Progenitor cell of endocrine pancreas (in vitro differentiated cells): ENCODE measurements around the gene FAH. TPM values are rescaled to one million over a fixed set of nuclear protein-coding genes. Genes with fewer than 3 reads are reported as not detected.

ENCODE experiments used
- DNase-seq: peaks from one replicate; pipeline ENCODE4 v3.0.0; 2021; ENCODE audit warnings: low spot score; ENCODE audit not compliant: unreplicated experiment
- H3K27ac Mint-ChIP-seq: 2 replicates; pipeline ENCODE4 v1.8.0; 2021; ENCODE audit warnings: mild to moderate bottlenecking, moderate library complexity, mixed read lengths
- H3K27me3 Mint-ChIP-seq: 2 replicates; pipeline ENCODE4 v1.8.0; 2021; ENCODE audit warnings: mixed read lengths
- H3K36me3 Mint-ChIP-seq: 2 replicates; pipeline ENCODE4 v1.8.0; 2022; ENCODE audit warnings: mixed read lengths; ENCODE audit not compliant: insufficient read depth
- H3K4me1 Mint-ChIP-seq: 2 replicates; pipeline ENCODE4 v1.8.0; 2021; ENCODE audit warnings: low read depth, mixed read lengths
- H3K4me3 Mint-ChIP-seq: 2 replicates; pipeline ENCODE4 v1.8.0; 2021; ENCODE audit warnings: low read depth, mild to moderate bottlenecking, moderate library complexity, mixed read lengths
- H3K9me3 Mint-ChIP-seq: 2 replicates; pipeline ENCODE4 v1.8.0; 2021; ENCODE audit warnings: low read depth, mixed read lengths
- CTCF ChIP-seq: fragments of 200-600 bp; sonication (generic); IDR thresholded peaks from one replicate; pipeline ENCODE4 v1.5.0; 2021; ENCODE audit warnings: antibody characterized with exemption, mild to moderate bottlenecking; ENCODE audit not compliant: unreplicated experiment
- total RNA-seq: library from RNA; stranded (reverse); gene quantifications from 2 replicates; pipeline ENCODE4 v1.2.1, GENCODE V29; 2021

Gene FAH
- total RNA-seq, 1 donor from 2014 or later, result 18.4 TPM

GRCh38 chr15:80180986-80181385, 28.2 kb downstream of the FAH start:
- Mint-ChIP-seq H3K36me3 (peaks cover 13% of the 10 kb centered on the region), H3K27me3 (no peaks in the 10 kb centered on the region), H3K4me1 (no peaks in the 10 kb centered on the region), H3K27ac (no peak overlapping the region), H3K4me3 (no peak overlapping the region), H3K9me3 (no peaks in the 10 kb centered on the region)
- no peak for TF ChIP-seq CTCF
- DNase-seq, result no peak

- TF ChIP-seq CTCF, result no peak
- Mint-ChIP-seq H3K27ac (no peak overlapping the region), H3K4me1 (no peaks in the 10 kb centered on the region), H3K4me3 (no peak overlapping the region), H3K27me3 (no peaks in the 10 kb centered on the region), H3K9me3 (no peaks in the 10 kb centered on the region), H3K36me3 (peaks cover 25% of the 10 kb centered on the region)
- no peak for DNase-seq
Measured at GRCh38 chr15:80182611-80183261, 29.9 kb downstream of the FAH start.

- Mint-ChIP-seq H3K27me3 (no peaks in the 10 kb centered on the region), H3K9me3 (no peaks in the 10 kb centered on the region), H3K36me3 (peaks cover 25% of the 10 kb centered on the region), H3K4me3 (no peak overlapping the region), H3K4me1 (no peaks in the 10 kb centered on the region), H3K27ac (no peak overlapping the region)
- no peak for TF ChIP-seq CTCF
- DNase-seq, result no peak
Measured at GRCh38 chr15:80183306-80183705, 30.5 kb downstream of the FAH start.

GRCh38 chr15:80183886-80184285, 31.1 kb downstream of the FAH start:
- TF ChIP-seq CTCF, result peak; percentile 20
- Mint-ChIP-seq H3K27ac (no peak overlapping the region), H3K36me3 (peaks cover 25% of the 10 kb centered on the region), H3K4me1 (no peaks in the 10 kb centered on the region), H3K9me3 (no peaks in the 10 kb centered on the region), H3K4me3 (no peak overlapping the region), H3K27me3 (no peaks in the 10 kb centered on the region)
- DNase-seq, result no peak

- Mint-ChIP-seq H3K4me1 (no peaks in the 10 kb centered on the region), H3K36me3 (peaks cover 25% of the 10 kb centered on the region), H3K27me3 (no peaks in the 10 kb centered on the region), H3K4me3 (no peak overlapping the region), H3K9me3 (no peaks in the 10 kb centered on the region), H3K27ac (no peak overlapping the region)
- TF ChIP-seq CTCF, result no peak
- no peak for DNase-seq
Measured at GRCh38 chr15:80184554-80184953, 31.8 kb downstream of the FAH start.
